GM21381 (cell line): ENCODE results near the gene ACER1.
"Not testable (repeated sequence)": the region's sequence is repeated elsewhere in the genome, so short reads cannot be mapped to it uniquely, and the experiment has no call there.

ENCODE experiments used
- ATAC-seq: cut with Tn5 transposase; IDR thresholded peaks from one replicate; pipeline ENCODE4 v1.9.1; 2021; ENCODE audit warnings: mild to moderate bottlenecking, moderate library complexity; ENCODE audit not compliant: unreplicated experiment

Gene ACER1, protein sequence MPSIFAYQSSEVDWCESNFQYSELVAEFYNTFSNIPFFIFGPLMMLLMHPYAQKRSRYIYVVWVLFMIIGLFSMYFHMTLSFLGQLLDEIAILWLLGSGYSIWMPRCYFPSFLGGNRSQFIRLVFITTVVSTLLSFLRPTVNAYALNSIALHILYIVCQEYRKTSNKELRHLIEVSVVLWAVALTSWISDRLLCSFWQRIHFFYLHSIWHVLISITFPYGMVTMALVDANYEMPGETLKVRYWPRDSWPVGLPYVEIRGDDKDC

DNA sequence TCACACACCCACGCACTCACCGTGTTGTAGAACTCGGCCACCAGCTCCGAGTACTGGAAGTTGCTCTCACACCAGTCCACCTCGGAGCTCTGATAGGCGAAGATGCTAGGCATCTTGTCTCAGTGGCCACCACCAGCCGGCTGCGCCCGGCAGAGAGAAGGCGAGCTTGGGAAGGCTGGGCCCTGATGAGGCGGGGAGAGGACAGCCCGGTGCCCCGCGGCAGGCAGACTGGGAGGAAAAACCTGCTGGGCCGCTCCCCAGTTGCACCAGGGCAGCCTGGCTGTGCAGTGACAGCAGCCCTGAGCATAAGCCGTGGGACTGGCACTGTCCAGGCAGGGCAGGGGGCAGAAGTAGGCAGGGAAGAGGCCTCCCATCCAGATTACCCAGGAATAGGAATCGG lies at the start of gene ACER1:
TSS of gene ACER1 (minus strand) at position 174 of the 400 bp plus-strand sequence. CDS start at position 113, 61 bp downstream.
- no peak for ATAC-seq

DNA sequence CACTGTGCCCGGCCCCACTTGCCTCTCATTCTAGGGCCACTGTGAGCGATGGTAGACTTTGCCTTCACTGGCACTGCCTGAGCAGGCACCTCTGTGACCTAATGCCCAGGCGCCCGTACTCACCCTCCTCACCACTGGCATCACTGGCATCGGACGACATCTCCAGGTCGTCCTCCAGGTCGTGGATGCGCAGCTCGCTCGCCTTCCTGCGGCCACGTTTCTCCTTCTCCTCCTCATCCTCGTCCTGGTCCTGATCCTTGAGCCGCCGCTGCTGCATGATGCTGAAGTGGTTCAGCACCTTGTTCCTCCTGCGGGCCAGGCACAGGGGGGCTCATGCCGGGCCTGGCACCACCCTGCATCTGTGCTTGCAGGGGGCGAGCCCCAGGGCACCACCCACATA lies 49.8 kb upstream of the ACER1 start:
- ATAC-seq, result no peak

DNA sequence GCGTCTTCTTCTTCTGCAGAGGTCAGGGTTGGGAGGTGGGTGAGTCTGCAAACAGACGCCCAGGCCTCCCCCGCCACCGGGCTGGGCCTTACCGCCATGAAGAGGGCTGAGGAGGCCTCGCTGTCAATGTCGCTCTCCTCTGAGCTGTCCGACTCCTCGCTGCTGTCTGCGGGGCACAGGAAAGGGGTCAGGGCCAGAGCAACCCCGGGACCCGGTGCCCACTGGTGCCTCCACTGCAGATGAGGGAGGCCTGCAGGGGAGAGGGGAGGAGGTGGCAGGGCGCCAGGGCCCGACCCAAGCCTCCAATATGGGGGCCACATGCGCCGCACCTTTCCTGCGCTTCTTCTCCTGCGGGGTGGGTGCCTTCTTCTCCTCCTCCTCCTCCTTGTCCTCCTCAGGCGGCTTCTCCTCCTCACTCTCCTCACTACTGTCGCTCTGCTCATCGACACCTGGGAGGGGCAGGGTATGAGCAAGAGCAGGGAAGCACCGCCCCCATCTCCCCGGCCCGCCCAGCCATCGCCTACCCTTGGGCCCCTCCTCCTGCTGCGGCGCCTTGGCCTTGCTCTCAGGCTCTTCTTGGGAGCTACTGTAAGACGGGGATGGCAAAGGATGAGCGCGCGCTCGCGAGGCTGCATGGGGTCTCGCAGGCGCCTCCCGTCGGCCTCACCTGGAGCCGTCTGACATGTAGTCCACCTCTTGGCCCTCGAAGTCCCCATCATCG lies 47.8 kb upstream of the ACER1 start:
- ATAC-seq, result no peak

DNA sequence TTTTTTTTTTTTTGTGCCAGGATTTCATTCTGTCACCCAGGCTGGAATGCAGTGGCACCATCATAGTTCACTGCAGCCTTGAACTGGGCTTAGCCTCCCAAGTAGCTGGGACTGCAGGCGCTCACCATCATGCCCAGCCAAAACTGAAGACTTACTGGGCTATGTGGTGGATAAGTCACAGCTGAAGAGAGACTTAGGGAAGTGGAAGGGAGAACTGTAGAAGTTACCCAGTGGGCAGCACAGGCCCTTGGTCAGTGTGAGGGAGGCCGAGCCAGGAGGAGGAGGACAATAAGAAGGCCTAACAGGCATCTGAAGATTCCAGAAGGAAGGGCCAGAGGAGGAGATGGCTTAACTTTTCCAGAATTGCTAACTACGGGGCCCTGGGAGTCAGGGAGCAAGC lies 46.3 kb upstream of the ACER1 start:
- ATAC-seq, result no peak

DNA sequence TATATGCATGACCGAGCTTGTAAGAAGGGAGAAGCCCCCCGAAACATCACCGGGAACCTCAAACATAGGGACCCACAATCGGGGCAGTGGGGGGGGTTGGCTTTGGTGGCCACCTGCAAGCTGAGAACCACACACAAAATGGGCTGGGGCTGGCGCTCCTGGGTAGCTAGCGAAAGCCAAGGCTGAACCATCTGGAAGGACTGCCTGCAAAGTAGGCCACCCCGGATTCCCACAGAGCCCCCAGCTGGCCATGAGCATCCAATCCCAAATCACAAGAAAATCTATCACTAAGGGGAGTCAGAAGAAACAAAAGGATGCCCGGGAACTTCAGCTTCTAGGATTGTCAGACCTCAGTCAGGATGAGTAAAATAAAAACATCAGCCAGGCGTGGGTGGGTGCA lies 45.1 kb upstream of the ACER1 start:
- no peak for ATAC-seq

DNA sequence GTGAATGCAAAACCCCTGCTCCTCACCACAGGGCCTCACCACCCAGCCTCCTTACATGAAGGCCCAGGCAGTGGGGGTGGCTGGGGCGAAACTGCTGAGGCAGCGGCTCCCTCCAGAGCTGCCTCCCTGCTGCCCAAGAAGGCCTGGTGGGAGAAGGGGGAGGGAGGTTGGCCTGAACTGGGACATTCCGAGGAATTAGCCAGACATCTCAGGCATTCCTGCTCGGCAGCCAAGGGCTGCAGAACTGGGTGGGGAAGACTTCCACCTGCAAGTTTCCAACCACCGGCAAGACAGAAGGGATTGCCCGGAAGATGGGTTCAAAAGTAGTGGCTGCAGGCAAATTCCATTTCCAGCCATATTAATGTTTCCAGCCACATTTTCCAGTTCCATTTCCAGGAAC lies 44.6 kb upstream of the ACER1 start:
- no peak for ATAC-seq

DNA sequence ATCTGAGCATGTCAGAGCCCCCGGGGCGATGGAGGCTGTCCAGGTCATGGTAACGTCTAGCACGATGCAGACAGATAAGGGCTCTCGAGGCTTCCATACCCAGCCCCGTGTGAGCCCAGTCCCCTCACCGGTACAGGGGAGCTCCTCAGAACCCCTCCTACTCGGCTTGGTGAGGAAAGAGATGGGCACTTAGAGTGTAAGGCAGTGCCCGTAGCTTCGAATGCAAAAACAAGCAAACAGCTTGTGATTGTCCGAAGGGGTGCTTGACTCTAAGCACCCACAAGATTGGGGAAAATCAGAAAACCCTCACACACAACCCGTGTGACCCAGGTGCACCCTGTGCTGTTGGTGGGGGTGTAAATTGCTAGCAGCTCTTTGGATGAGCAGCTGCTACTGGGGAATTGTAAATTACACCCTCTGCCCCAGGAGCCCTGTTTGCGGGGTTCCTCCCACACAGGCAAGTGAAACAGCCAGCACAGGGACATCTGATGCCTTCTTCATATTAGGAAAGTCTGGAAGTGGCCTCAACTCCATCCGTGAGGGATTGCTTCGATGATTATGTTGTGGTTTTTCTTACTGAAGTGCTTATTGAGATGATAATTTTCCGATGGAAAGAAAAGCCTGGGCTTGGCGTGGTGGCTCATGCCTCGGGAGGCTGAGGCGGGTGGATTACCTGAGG lies 43.2 kb upstream of the ACER1 start:
- no peak for ATAC-seq

DNA sequence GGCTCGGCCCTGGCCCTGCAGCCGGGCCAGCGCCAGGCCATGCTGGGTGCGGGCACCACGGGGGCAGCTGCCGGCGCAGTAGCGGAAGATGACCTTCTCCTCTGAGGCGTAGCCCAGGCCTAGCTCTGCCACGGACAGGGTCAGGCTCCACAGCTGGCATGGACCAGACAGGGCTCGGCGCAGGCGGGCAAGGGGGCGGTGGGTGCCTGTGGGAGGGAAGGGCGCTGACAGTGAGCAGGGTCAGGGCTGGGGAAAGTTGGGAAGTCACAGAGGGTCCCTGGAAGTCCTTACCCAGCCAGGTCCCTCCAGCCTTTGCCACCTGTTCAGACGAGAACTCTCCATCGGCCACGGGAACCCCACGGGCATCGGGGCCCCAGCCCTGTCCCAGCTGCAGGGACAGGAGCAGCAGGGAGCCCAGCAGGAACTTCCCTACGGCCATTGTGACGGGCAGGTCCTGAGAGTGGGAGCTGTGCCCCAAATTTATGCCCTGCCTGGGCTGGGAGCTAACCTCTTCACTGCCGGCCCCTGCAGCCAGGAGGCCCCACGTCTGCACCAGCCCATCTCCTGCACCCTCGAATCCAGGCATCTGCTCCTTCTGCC lies 42.1 kb upstream of the ACER1 start, which contains the start of gene PSPN:
TSS of gene PSPN (minus strand) at position 523 of the 600 bp plus-strand sequence. CDS start at position 439, 84 bp downstream.
- no peak for ATAC-seq

DNA sequence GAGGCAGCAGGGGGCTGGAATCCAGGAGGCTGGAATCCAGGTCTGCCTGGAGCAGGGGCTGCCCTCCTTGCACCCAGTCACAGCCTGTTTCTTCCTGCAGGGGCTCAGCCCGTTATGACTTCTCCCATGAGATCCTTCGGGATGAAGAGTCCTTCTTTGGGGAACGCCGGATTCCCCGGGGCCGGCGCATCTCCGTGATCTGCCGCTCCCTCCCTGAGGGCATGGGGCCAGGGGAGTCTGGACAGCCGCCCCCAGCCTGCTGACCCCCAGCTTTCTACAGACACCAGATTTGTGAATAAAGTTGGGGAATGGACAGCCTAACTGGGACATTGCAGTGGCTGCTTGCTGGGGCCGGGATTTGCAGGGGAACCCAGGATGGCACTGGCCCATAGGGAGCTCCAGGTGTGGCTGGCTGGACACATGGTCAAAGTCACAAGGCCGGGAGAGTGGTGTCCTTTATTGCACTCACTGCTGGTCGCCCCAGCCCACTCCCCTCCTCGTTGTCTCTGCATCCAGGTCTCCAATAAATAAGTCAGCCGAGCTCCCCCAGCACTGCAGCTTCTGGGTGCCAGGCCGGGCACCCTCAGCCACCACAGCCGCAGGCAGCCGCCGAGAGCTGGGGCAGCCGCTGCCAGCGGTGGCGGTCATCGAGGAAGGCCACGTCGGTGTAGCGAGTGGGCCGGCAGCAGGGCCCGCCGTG lies 41.4 kb upstream of the ACER1 start:
- no peak for ATAC-seq

DNA sequence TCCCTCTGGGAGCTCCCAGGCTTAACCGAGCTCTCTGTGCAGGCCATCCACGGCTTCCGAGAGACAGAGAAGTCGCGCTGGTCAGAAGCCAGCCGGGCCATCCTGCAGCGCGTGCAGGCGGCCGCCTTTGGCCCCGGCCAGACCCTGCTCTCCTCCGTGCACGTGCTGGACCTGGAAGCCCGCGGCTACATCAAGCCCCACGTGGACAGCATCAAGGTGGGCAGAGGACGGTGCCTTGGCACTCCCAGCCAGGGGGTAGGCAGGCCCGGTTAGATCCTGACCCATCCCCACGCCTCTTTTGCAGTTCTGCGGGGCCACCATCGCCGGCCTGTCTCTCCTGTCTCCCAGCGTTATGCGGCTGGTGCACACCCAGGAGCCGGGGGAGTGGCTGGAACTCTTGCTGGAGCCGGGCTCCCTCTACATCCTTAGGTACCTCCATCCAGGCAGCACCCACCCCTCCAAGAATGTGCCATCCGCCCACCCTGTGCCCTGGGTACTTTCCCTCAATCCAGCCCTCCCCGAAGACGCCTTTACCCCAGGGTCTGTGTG lies 40.8 kb upstream of the ACER1 start:
- no peak for ATAC-seq

DNA sequence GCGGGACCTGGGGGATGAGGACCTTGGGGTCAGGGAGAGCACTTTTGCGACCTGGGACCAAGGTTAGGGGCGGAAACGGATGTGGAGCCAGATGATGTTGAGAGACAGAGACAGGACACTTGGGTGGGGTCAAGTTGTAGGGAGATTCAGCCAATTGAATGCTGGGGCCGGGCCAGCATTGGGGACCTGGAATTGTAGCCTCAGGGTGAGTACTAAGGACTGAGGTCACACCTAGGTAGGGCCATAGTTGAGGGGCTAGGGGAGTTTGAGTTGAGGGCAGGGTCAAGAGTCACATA lies 40.3 kb upstream of the ACER1 start:
- ATAC-seq, result no peak

DNA sequence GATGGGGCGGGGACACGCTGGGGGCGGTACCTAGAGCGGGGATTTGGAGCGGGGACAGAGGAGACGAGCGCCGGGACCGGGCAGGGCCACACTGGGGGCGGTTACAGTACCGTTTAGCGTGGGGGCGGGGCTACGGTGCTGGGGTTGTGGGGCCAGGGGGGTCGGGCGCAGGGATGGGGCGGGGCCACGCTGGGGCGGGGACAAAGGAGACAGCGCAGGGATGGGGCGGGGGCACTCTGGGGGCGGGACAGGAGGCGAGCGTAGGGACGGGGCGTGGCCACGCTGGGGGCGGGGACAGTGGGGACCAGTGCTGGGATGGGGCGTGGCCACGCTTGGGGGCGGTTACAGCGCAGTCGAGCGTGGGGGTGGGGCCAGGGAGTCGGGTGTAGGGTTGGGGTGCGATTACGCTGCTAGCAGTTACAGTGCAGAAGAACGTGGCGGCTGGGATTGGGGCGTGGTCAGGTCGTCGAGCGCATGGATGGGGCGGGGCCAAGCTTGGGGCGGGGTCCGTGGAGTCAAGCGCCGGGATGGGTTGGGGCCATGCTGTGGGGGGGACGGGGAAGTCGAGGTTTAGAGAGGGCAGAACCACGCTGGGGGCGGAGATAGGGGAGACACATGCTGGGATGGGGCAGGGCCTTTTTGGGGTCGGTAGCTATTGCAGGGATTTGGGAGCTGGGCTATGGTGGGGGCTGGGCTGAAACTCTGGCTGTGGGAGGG lies 39.8 kb upstream of the ACER1 start:
- peak; percentile 59 for ATAC-seq

DNA sequence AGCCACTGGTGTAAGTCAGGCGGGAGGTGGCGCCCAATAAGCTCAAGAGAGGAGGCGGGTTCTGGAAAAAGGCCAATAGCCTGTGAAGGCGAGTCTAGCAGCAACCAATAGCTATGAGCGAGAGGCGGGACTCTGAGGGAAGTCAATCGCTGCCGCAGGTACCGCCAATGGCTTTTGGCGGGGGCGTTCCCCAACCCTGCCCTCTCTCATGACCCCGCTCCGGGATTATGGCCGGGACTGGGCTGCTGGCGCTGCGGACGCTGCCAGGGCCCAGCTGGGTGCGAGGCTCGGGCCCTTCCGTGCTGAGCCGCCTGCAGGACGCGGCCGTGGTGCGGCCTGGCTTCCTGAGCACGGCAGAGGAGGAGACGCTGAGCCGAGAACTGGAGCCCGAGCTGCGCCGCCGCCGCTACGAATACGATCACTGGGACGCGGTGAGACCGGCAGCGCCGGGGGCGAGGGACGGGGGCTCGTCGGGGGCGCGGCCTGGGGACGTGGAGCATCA lies 39.2 kb upstream of the ACER1 start, which contains the start of gene ALKBH7:
TSS of gene ALKBH7 (plus strand) at position 201 of the 502 bp plus-strand sequence. CDS start at position 228, 27 bp downstream.
- ATAC-seq, result peak; percentile 71

DNA sequence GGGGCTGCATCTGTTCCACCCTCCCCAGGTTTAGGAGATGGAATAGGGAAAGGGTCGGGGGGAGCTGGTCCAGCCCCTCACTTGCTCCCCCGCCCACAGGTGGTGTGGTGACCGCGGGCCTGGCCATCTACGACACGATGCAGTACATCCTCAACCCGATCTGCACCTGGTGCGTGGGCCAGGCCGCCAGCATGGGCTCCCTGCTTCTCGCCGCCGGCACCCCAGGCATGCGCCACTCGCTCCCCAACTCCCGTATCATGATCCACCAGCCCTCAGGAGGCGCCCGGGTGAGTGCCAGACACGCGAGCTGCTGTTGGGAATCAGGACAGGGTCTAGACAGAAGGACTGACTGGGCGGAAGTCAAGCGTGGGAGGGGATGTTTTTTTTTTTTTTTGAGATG lies 30.9 kb upstream of the ACER1 start:
- no peak for ATAC-seq

DNA sequence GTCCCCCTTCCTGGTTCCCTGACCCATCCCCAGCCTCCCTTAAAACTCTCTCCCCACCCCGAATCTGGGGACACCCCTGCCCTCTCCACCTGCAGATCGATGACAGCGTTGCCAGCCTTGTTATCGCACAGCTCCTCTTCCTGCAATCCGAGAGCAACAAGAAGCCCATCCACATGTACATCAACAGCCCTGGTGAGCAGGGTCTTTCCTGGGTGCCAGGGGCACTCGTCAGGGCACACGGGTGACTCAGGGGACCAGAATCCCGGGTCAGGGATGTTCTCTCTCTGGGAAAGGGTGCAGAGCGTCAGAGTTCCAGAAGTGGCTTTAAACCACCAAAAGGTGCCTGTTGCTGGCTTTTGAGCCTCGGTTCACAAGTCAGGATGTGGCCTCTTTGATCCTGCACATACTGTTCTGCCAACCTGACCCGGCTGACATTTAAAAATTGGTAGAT lies 29.0 kb upstream of the ACER1 start:
- no peak for ATAC-seq

DNA sequence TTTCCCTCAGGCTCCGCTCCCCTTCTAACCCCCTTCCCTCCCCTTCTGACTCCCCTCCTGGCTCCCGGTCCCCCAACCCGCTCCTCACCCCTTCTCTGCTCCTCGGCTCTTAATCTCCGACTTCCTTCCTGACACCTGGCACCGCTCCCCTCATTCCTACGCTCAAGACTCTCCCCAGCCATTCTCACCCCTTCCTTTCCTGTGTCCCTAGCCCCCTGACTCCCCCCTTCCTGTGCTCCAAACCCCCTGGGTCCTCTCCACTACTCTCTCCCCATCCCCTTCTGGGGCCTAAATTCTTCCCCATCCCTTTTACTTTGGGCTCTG lies 28.6 kb upstream of the ACER1 start:
- ATAC-seq, result no peak

DNA sequence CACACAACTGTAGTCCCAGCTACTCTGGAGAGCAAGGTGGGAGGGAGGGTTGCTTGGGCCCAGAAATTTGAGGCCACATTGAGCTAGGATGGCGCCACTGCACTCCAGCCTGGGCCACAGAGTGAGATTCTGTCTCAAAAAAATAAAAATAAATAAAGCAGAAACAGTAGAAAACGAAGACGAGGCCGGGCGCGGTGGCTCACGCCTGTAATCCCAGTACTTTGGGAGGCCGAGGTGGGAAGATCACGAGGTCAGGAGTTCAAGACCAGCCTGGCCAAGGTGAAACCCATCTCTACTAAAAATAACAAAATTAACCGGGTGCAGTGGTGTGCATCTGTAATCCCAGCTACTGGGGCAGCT lies 27.4 kb upstream of the ACER1 start:
- ATAC-seq, result not testable (repeated sequence)

DNA sequence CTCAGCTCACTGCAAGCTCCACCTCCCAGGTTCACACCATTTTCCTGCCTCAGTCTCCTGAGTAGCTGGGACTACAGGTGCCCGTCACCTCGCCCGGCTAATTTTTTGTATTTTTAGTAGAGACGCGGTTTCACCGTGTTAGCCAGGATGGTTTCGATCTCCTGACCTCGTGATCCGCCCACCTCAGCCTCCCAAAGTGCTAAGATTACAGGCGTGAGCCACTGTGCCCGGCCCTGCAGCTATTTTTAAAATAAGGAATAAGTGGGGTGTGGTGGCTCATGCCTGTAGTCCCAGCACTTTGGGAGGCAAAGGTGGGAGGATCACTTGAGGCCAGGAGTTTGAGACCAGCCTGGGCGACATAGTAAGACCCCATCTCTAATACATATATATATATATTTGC lies 27.0 kb upstream of the ACER1 start:
- not testable (repeated sequence) for ATAC-seq

DNA sequence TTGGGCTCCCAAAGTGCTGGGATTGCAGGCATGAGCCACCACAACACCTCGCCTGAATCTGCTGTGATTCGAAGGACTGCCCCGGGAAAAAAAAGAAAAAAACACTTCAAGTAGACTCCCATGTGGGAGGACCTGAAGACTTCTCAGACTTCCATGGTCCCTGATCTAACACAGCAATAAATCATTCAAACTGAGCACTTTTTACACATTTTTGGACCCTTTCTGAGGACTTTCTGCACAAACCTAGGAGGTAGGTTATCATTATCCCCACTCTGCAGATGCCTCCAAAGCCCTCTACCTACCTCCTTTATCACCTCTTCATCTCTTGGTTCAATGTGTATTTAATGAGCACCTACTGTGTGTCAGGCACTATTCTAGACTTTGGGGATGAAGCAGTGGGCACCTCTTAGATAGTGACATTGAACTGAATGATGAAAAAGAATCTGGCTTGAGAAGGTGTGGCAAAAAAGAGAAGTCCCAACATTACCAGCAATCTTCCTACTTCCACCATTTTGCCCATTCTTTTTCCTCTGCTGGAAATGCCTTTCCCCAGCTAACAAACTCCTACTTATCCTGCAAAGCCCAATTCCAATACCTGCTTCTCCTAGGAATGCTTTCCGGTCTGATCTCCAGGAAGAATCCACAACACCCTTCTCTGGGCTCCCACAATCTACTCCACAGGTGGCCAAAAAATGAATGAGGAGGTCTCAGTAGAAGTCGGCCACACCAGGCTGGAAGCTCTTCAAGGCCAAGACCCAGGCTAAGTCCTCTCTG lies 26.3 kb upstream of the ACER1 start:
- no peak for ATAC-seq
